Keratinocyte (primary cell): Measurements from ENCODE around the gene MLPH.

ENCODE experiments used
- EZH2 ChIP-seq: IDR thresholded peaks from one replicate; pipeline ENCODE4 v1.6.1; 2012; ENCODE audit warnings: inconsistent platforms, mild to moderate bottlenecking, low read length, moderate library complexity
- TF ChIP-seq, protein P1 (sequence below), 3 experiments: IDR thresholded peaks in 1 of 3; conservative IDR thresholded peaks in 1 of 3; optimal IDR thresholded peaks in 1 of 3; 2 replicates in 2 of 3; 3 replicates in 1 of 3; pipeline versions ENCODE3 to v1.5.1; 2011; ENCODE audit warnings: low read length in 3 of 3, mild to moderate bottlenecking in 3 of 3, moderate library complexity in 2 of 3, control low read depth in 1 of 3, inconsistent platforms in 1 of 3; ENCODE audit not compliant: insufficient read depth in 2 of 3; ENCODE audit errors: extremely low read depth in 1 of 3

DNA sequence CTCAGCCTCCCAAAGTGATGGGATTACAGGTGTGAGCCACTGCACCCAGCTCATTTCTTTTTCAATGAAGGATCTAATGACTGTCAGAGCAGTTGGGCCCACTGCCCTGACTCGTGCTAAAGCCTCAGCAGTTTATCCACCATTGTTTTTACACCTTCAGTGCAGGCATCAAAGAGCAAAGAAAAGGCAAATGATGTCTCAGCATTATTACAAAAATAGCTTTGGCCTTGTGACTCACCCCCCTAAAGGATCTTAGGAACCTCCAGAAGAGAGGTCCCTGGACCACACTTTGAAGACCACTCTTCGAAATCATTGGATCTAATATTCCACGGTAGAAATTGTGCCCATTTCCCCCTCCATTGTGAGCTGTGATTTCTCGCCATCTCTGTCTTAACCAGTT, 21.3 kb downstream of the MLPH start:
- TF ChIP-seq, protein P1, sequence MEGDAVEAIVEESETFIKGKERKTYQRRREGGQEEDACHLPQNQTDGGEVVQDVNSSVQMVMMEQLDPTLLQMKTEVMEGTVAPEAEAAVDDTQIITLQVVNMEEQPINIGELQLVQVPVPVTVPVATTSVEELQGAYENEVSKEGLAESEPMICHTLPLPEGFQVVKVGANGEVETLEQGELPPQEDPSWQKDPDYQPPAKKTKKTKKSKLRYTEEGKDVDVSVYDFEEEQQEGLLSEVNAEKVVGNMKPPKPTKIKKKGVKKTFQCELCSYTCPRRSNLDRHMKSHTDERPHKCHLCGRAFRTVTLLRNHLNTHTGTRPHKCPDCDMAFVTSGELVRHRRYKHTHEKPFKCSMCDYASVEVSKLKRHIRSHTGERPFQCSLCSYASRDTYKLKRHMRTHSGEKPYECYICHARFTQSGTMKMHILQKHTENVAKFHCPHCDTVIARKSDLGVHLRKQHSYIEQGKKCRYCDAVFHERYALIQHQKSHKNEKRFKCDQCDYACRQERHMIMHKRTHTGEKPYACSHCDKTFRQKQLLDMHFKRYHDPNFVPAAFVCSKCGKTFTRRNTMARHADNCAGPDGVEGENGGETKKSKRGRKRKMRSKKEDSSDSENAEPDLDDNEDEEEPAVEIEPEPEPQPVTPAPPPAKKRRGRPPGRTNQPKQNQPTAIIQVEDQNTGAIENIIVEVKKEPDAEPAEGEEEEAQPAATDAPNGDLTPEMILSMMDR (optimal IDR thresholded peaks at IDR 0.05 in 1 of 3, IDR thresholded peaks at IDR 0.05 in 1 of 3, conservative IDR thresholded peaks at IDR 0.05 in 1 of 3; ENCODE audit: extremely low read depth in 1 of 3, insufficient read depth in 2 of 3, low read length in 3 of 3): no peak
- TF ChIP-seq EZH2: no peak
